HG02938 (cell line): ENCODE data around the gene ATP4A.

ENCODE experiments used
- ATAC-seq: cut with Tn5 transposase; IDR thresholded peaks from one replicate; pipeline ENCODE4 v1.9.1; 2021; ENCODE audit warnings: mild to moderate bottlenecking, moderate library complexity; ENCODE audit not compliant: unreplicated experiment

Gene ATP4A

GRCh38 chr19:35528218-35529038 lies 35.0 kb downstream of the ATP4A start, which contains the start of gene SBSN:
SBSN (minus strand) TSS chr19:35528311; CDS start chr19:35528281, 30 bp downstream.
- no peak for ATAC-seq

- no peak for ATAC-seq
These were observed 37.6 kb downstream of the ATP4A start for GRCh38 chr19:35525873-35526272.

GRCh38 chr19:35524181-35524837 lies 39.1 kb downstream of the ATP4A start:
- no peak for ATAC-seq

GRCh38 chr19:35522745-35523327 lies 40.6 kb downstream of the ATP4A start:
- no peak for ATAC-seq

- ATAC-seq: no peak
These were observed 42.2 kb downstream of the ATP4A start for GRCh38 chr19:35521124-35521743.

- no peak for ATAC-seq
These were observed 44.2 kb downstream of the ATP4A start for GRCh38 chr19:35519291-35519690.

- no peak for ATAC-seq
These were observed 45.1 kb downstream of the ATP4A start for GRCh38 chr19:35518313-35518712.

GRCh38 chr19:35517342-35517741 lies 46.1 kb downstream of the ATP4A start:
- ATAC-seq: no peak

- ATAC-seq: no peak
These were observed 47.1 kb downstream of the ATP4A start for GRCh38 chr19:35516310-35516709.

- no peak for ATAC-seq
These were observed 49.1 kb downstream of the ATP4A start for GRCh38 chr19:35514282-35514809.

- ATAC-seq: no peak
These were observed 49.7 kb downstream of the ATP4A start, which contains the start of gene DMKN for GRCh38 chr19:35513628-35514281. DMKN (minus strand) TSS chr19:35513649; CDS start chr19:35513475, 174 bp downstream.

GRCh38 chr19:35512831-35513627 lies 50.4 kb downstream of the ATP4A start:
- ATAC-seq: no peak

- no peak for ATAC-seq
These were observed 52.1 kb downstream of the ATP4A start for GRCh38 chr19:35511337-35511736.

GRCh38 chr19:35510626-35510964 lies 52.9 kb downstream of the ATP4A start:
- no peak for ATAC-seq

GRCh38 chr19:35509861-35510625 lies 53.4 kb downstream of the ATP4A start:
- ATAC-seq: no peak

- ATAC-seq: no peak
These were observed 54.3 kb downstream of the ATP4A start for GRCh38 chr19:35509018-35509652.

GRCh38 chr19:35508129-35508528 lies 55.3 kb downstream of the ATP4A start:
- no peak for ATAC-seq

- no peak for ATAC-seq
These were observed 55.9 kb downstream of the ATP4A start for GRCh38 chr19:35507561-35507960.

- ATAC-seq: no peak
These were observed 57.4 kb downstream of the ATP4A start for GRCh38 chr19:35506011-35506410.
